Glomerular visceral epithelial cell (primary cell): Measurements from ENCODE around the gene CXXC4.

Experiments
- DNase-seq: peaks from one replicate; pipeline ENCODE4 v3.0.0-alpha.2; 2016; ENCODE audit errors: extremely low spot score

Gene CXXC4

DNA sequence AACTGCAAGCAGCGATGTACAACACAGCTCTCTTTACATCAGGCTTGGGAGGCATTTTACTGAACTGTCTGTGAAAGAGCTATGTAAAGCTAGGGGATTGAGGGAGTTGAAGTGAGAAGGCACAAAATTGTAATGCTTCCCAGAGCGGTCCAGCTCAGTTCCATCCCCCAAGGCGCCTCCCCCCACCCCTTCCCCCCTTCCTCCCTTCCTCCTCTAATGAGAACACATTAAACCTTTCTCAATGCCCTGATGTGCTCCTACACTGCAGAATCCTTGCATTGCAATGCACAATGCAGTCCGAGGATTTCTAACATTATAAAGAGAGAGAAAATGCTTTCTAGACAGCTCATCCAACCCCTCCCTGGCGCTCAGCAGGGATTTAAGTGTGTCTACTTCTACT lies 73.9 kb downstream of the CXXC4 start:
- DNase-seq: no peak
